Esophagus (tissue), 2 donors: ENCODE results near the gene STARD3. TPM values are rescaled to one million over a fixed set of nuclear protein-coding genes. Genes with fewer than 3 reads are reported as not detected.

Experiments used
- H3K27ac ChIP-seq, 2 donors: one replicate each; pipeline ENCODE4 v1.5.1; 2013; ENCODE audit warnings: low read depth in 2 of 2, mild to moderate bottlenecking in 2 of 2, inconsistent platforms in 1 of 2, low read length in 1 of 2, moderate library complexity in 1 of 2
- H3K27me3 ChIP-seq, 2 donors: one replicate each; pipeline ENCODE4 v1.6.1; 2013; ENCODE audit warnings: low read length in 2 of 2, control low read depth in 1 of 2, mild to moderate bottlenecking in 1 of 2; ENCODE audit not compliant: insufficient read depth in 2 of 2, control insufficient read depth in 1 of 2
- H3K36me3 ChIP-seq, 2 donors: one replicate each; pipeline ENCODE4 v1.6.1; 2013; ENCODE audit warnings: low read length in 1 of 2; ENCODE audit not compliant: control insufficient read depth in 2 of 2, insufficient read depth in 2 of 2
- H3K4me1 ChIP-seq, 2 donors: one replicate each; pipeline ENCODE4 v1.6.1; 2013; ENCODE audit warnings: low read length in 1 of 2; ENCODE audit not compliant: control insufficient read depth in 2 of 2, insufficient read depth in 2 of 2
- H3K4me3 ChIP-seq, 2 donors: one replicate each; pipeline ENCODE4 v1.5.1; 2013; ENCODE audit warnings: low read length in 2 of 2, mild to moderate bottlenecking in 2 of 2, low read depth in 1 of 2, moderate library complexity in 1 of 2
- H3K9me3 ChIP-seq, 2 donors: one replicate each; pipeline ENCODE4 v1.6.1; 2013; ENCODE audit warnings: mild to moderate bottlenecking in 2 of 2, low read depth in 1 of 2, low read length in 1 of 2, moderate library complexity in 1 of 2; ENCODE audit not compliant: control insufficient read depth in 2 of 2, insufficient read depth in 1 of 2
- WGBS, 2 donors: extraction: QIAGEN DNeasy Blood & Tissue Kit; methylation state at CpG; one replicate each; pipeline ENCODE4 v1.1.7; 2013; 5-methylcytosine and 5-hydroxymethylcytosine counted together
- polyA plus RNA-seq, 2 donors: library from polyadenylated mRNA; stranded (reverse); fragments of 200-250 nt; gene quantifications; one replicate each; pipeline ENCODE4 v1.2.3, GENCODE V29; 2013
- donor health status: healthy with polysubstance abuse.
- donor health status: Bipolar disorder and iron deficiency.

STARD3 gene
- polyA plus RNA-seq, 2 donors, result 44.6 to 44.9 TPM

DNA sequence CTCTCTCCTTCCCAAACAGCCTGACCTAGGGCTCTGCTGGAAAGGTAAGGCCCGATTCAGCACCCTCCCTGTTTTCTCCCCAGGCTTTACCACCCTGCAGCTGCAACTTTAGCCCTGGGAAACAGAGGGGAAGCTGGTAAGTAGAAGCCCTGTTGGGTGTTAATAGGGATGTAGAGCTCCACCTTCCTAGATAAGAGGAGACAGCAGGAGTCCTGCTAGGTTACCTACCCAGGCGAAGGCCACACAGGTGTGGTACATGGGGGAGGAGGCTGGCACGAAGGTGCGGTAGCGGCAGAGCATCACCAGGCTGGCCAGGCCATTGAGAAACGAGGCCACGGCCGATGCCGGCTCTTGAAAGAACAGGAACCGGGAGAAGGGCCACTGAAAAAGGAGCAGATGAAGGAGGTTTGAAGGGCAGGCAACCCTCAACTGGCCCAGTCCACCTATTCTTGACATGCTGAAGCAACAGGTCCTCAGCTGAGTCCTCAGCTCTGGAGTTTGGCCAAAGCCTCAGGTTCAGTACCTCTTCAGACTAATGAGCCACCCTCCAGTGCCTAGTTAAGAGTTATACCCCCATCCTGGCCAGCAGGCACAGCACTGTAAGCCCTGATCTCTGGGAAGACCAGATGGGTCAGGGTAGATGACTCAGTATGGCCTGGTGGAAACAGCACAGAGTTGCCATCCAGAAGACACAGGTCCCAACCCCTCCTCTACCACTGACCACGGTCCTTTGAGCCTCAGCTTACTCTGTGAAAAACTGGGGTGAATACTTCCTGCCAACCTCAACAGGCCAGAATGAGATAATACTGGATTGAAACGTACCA lies 47.6 kb downstream of the STARD3 start:
- Histone ChIP-seq H3K27ac (peak overlapping the region; percentile 48 to 74), H3K36me3 (peaks cover 6 to 7% of the 10 kb centered on the region in 2 donors)
- WGBS, 2 donors, result 82 to 87% methylated on average over 12 of the region's 12 CpGs

GRCh38 chr17:39687101-39687545 lies 50.2 kb downstream of the STARD3 start:
- Histone ChIP-seq H3K27ac (peak overlapping the region; percentile 90 to 98), H3K4me1 (peaks cover 0 to 12% of the 10 kb centered on the region in 2 donors), H3K27me3 (no peaks in the 10 kb centered on the region), H3K4me3 (peak overlapping the region; percentile 21 to 53), H3K9me3 (no peaks in the 10 kb centered on the region), H3K36me3 (peaks cover 6 to 7% of the 10 kb centered on the region in 2 donors)
- WGBS, 2 donors, result 35 to 50% methylated on average over 6 of the region's 6 CpGs

More for the DNA sequence above, 47.6 kb downstream of the STARD3 start:
- no peak overlapping the region for H3K4me3 ChIP-seq
- no peaks in the 10 kb centered on the region for H3K9me3 ChIP-seq
- peaks cover 0 to 15% of the 10 kb centered on the region in 2 donors for H3K4me1 ChIP-seq
- H3K27me3 ChIP-seq, result no peaks in the 10 kb centered on the region

GRCh38 chr17:39687546-39688474 lies 50.9 kb downstream of the STARD3 start, which contains the start of gene PGAP3:
TSS of gene PGAP3 (minus strand) at chr17:39688057. CDS start at chr17:39688014, 43 bp downstream.
- Histone ChIP-seq H3K36me3 (peaks cover 6 to 7% of the 10 kb centered on the region in 2 donors), H3K27ac (peak within 1 kb of the TSS; percentile 90 to 98), H3K4me1 (peaks cover 0 to 12% of the 10 kb centered on the region in 2 donors), H3K9me3 (no peaks in the 10 kb centered on the region), H3K4me3 (peak within 1 kb of the TSS; percentile 53 to 82), H3K27me3 (no peaks in the 10 kb centered on the region)
- WGBS, 2 donors, result 3% methylated on average over 45 of the region's 45 CpGs

GRCh38 chr17:39688475-39688835 lies 51.5 kb downstream of the STARD3 start:
- peaks cover 0 to 11% of the 10 kb centered on the region in 2 donors for H3K4me1 ChIP-seq
- peak overlapping the region; percentile 53 to 82 for H3K4me3 ChIP-seq
- peak overlapping the region; percentile 90 to 98 for H3K27ac ChIP-seq
- 18 to 22% methylated on average over 6 of the region's 6 CpGs for WGBS, 2 donors
- H3K36me3 ChIP-seq, result peaks cover 6% of the 10 kb centered on the region in 2 donors
- no peaks in the 10 kb centered on the region for H3K27me3 ChIP-seq
- no peaks in the 10 kb centered on the region for H3K9me3 ChIP-seq

DNA sequence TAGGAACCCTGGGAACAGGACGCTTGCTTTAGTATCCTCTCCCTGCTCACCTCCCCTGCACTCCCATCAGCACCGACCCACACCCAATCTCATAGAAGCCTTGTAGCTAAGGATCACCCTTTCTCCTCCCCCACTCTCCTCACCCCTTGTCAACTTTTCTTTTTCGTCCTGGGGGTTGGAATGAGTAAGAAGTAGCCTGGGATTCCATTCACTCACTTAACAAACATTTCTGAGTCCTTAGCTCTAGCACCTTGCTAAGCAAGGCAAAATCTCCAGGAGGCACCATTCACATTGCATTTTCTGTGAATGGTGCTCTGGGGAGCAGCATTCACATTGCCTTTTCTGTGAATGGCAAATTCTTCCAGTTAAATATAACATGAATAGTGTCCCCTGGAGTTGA lies 52.0 kb downstream of the STARD3 start:
- H3K9me3 ChIP-seq, result no peaks in the 10 kb centered on the region
- peak overlapping the region; percentile 90 to 98 for H3K27ac ChIP-seq
- H3K27me3 ChIP-seq, result no peaks in the 10 kb centered on the region
- no peak overlapping the region for H3K4me3 ChIP-seq
- H3K4me1 ChIP-seq, result peaks cover 0 to 9% of the 10 kb centered on the region in 2 donors
- 48 to 55% methylated on average over 3 of the region's 3 CpGs for WGBS, 2 donors
- H3K36me3 ChIP-seq, result peaks cover 4 to 6% of the 10 kb centered on the region in 2 donors

DNA sequence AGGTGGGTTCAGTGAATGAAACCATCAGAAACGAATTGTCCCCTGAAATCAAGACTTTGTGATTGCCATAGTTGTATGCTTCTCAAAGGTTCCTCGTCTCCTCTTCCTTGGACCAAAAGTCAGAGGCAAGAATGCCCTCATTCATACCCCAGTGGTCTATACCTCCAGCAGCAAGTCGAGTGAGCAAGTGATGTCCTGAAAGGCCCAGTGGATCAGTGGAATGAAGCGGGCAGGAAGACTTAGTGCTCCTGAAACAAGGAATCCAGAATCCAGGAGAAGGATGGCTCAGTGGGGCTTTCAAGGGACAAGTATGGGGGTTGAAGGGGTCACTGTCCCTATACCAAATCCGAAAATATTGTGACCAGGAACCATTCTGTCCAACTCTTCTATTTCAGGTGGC lies 57.6 kb downstream of the STARD3 start:
- Histone ChIP-seq H3K27me3 (no peaks in the 10 kb centered on the region), H3K9me3 (no peaks in the 10 kb centered on the region), H3K4me3 (no peak overlapping the region), H3K27ac (no peak overlapping the region), H3K4me1 (no peaks in the 10 kb centered on the region), H3K36me3 (no peaks in the 10 kb centered on the region)
- WGBS, 2 donors, result 88 to 89% methylated on average over 5 of the region's 5 CpGs

GRCh38 chr17:39695089-39695474 lies 58.1 kb downstream of the STARD3 start:
- H3K9me3 ChIP-seq, result no peaks in the 10 kb centered on the region
- no peaks in the 10 kb centered on the region for H3K36me3 ChIP-seq
- no peaks in the 10 kb centered on the region for H3K27me3 ChIP-seq
- WGBS, 2 donors, result 91% methylated on average over 2 of the region's 2 CpGs
- no peaks in the 10 kb centered on the region for H3K4me1 ChIP-seq
- H3K4me3 ChIP-seq, result no peak overlapping the region
- no peak overlapping the region for H3K27ac ChIP-seq

DNA sequence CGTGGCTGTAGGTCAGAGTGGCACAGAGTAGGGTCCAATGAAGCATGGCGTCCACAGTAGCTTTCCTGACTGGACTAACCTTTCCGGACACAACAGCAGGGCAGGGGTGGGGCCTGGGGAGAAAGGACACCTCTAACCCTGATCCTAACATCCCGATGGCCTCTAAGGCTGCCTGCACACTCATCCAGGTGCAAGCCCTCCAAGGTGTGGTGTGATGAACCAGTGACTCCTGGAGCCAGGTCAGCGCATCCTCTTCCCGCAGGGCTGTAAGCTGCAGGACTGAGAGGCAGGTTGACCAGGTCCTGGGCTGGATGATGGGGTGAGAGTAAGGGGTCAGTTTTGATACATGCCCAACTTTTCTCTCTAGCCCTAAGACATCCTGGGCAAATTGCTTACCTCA lies 59.8 kb downstream of the STARD3 start:
- Histone ChIP-seq H3K27ac (no peak overlapping the region), H3K27me3 (no peaks in the 10 kb centered on the region)
- 83 to 89% methylated on average over 6 of the region's 6 CpGs for WGBS, 2 donors

DNA sequence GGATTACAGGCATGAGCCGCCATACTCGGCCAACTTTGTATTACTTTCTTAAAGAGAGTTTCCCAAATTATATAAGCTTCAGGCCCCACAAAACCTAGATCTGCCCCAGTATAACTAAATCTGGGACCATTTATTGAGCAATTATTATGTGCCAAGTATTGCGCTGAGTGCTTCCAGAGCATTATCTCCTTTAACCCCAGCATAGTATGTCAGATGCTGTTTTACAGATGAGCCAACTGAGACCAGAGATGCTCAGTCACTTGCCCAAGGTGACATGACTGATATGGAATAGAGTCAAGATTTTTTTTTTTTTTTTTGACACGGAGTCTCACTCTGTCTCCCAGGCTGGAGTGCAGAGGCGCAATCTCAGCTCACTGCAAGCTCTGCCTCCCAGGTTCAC lies 61.0 kb downstream of the STARD3 start:
- Histone ChIP-seq H3K9me3 (no peaks in the 10 kb centered on the region), H3K4me1 (peaks cover 0 to 8% of the 10 kb centered on the region in 2 donors)
- WGBS, 2 donors, result 89 to 94% methylated on average over 5 of the region's 5 CpGs

More for the DNA sequence above, 59.8 kb downstream of the STARD3 start:
- H3K4me3 ChIP-seq, result no peak overlapping the region
- H3K9me3 ChIP-seq, result no peaks in the 10 kb centered on the region
- peaks cover 0 to 5% of the 10 kb centered on the region in 2 donors for H3K4me1 ChIP-seq
- no peaks in the 10 kb centered on the region for H3K36me3 ChIP-seq

More for the DNA sequence above, 61.0 kb downstream of the STARD3 start:
- Histone ChIP-seq H3K4me3 (no peak overlapping the region), H3K27ac (no peak overlapping the region), H3K36me3 (no peaks in the 10 kb centered on the region), H3K27me3 (no peaks in the 10 kb centered on the region)
